Cardiac muscle cell (in vitro differentiated cells and primary cell): ENCODE data around the gene AUTS2. TPM values are rescaled to one million over a fixed set of nuclear protein-coding genes. Genes with fewer than 3 reads are reported as not detected.

Experiments
- DNase-seq, 2 donors: peaks; one replicate each; pipeline versions ENCODE4 v3.0.0 to v3.0.0-alpha.2; 2010 to 2017; ENCODE audit warnings: low read depth in 1 of 2, low spot score in 1 of 2
- H3K27ac ChIP-seq: fragments of 200-600 bp; sonication (generic); 2 replicates; pipeline ENCODE4 v1.5.1; 2016
- H3K27me3 ChIP-seq: fragments of 200-600 bp; sonication (generic); 2 replicates; pipeline ENCODE4 v1.6.0; 2016; ENCODE audit warnings: control low read depth
- H3K36me3 ChIP-seq: fragments of 200-600 bp; sonication (generic); 2 replicates; pipeline ENCODE4 v1.5.1; 2016; ENCODE audit warnings: control low read depth
- H3K4me1 ChIP-seq: fragments of 200-600 bp; sonication (generic); 2 replicates; pipeline ENCODE4 v1.8.1; 2017; ENCODE audit warnings: low read depth, mild to moderate bottlenecking, mixed run types
- H3K4me3 ChIP-seq: fragments of 200-600 bp; sonication (generic); 2 replicates; pipeline ENCODE4 v1.5.1; 2016; ENCODE audit warnings: mild to moderate bottlenecking
- H3K9me3 ChIP-seq: fragments of 200-600 bp; sonication (generic); 2 replicates; pipeline ENCODE4 v1.5.1; 2017; ENCODE audit warnings: low read depth, mild to moderate bottlenecking, control low read depth
- CTCF ChIP-seq: IDR thresholded peaks from 2 replicates; pipeline ENCODE4 v1.5.1; 2012; ENCODE audit warnings: low read depth, mild to moderate bottlenecking, low read length
- polyA plus RNA-seq: library from polyadenylated mRNA; unstranded; fragments of >200 nt; fragmentation: Nextera tagmentation; extraction: Ambion mirVana; gene quantifications from 2 replicates; pipeline ENCODE4 v1.2.1, GENCODE V29; 2016
- total RNA-seq: library from RNA; depleted of rRNA; stranded (reverse); fragments of >200 nt; gene quantifications from 2 replicates; pipeline ENCODE4 v1.2.3, GENCODE V29; 2016

The AUTS2 gene
- total and polyA plus RNA-seq, 2 experiments from 2014 or later: 41.0 to 45.5 TPM

- no peak for DNase-seq
- TF ChIP-seq CTCF: no peak
- Histone ChIP-seq H3K36me3 (no peaks in the 10 kb centered on the region), H3K4me3 (no peak overlapping the region), H3K4me1 (no peaks in the 10 kb centered on the region), H3K27me3 (no peaks in the 10 kb centered on the region), H3K27ac (no peak overlapping the region), H3K9me3 (no peaks in the 10 kb centered on the region)
These were observed 1146.2 kb downstream of the AUTS2 start for GRCh38 chr7:70744492-70744891.

- no peak for TF ChIP-seq CTCF
- Histone ChIP-seq H3K4me3 (no peak overlapping the region), H3K4me1 (no peaks in the 10 kb centered on the region), H3K27me3 (no peaks in the 10 kb centered on the region), H3K36me3 (no peaks in the 10 kb centered on the region), H3K9me3 (no peaks in the 10 kb centered on the region), H3K27ac (no peak overlapping the region)
- DNase-seq: no peak
These were observed 1151.6 kb downstream of the AUTS2 start for GRCh38 chr7:70749831-70750230.

- H3K27me3 ChIP-seq: no peaks in the 10 kb centered on the region
- H3K27ac ChIP-seq: no peak overlapping the region
- TF ChIP-seq CTCF: no peak
- no peaks in the 10 kb centered on the region for H3K36me3 ChIP-seq
- H3K4me1 ChIP-seq: no peaks in the 10 kb centered on the region
- DNase-seq: no peak
- no peaks in the 10 kb centered on the region for H3K9me3 ChIP-seq
- H3K4me3 ChIP-seq: no peak overlapping the region
These were observed 1153.6 kb downstream of the AUTS2 start for GRCh38 chr7:70751895-70752294.

- Histone ChIP-seq H3K4me3 (no peak overlapping the region), H3K27ac (no peak overlapping the region), H3K27me3 (no peaks in the 10 kb centered on the region), H3K9me3 (no peaks in the 10 kb centered on the region), H3K36me3 (no peaks in the 10 kb centered on the region), H3K4me1 (no peaks in the 10 kb centered on the region)
- no peak for TF ChIP-seq CTCF
- DNase-seq: peak in 1 of 2 donors; percentile 48
These were observed 1154.5 kb downstream of the AUTS2 start for GRCh38 chr7:70752794-70753241.

GRCh38 chr7:70756789-70757188 lies 1158.5 kb downstream of the AUTS2 start:
- no peak for DNase-seq

More at GRCh38 chr7:70756789-70757188, 1158.5 kb downstream of the AUTS2 start:
- H3K27ac ChIP-seq: no peak overlapping the region
- no peak for TF ChIP-seq CTCF
- H3K4me1 ChIP-seq: peaks cover 6% of the 10 kb centered on the region
- no peak overlapping the region for H3K4me3 ChIP-seq
- no peaks in the 10 kb centered on the region for H3K9me3 ChIP-seq
- H3K27me3 ChIP-seq: no peaks in the 10 kb centered on the region
- no peaks in the 10 kb centered on the region for H3K36me3 ChIP-seq
